Activated T-cell treated with anti-CD3 and anti-CD28 coated beads for 1 hour (primary cell): Measurements from ENCODE around the gene ARHGAP15.
"Not testable (repeated sequence)": the region's sequence is repeated elsewhere in the genome, so short reads cannot be mapped to it uniquely, and the experiment has no call there.

Experiments
- DNase-seq: peaks from one replicate; pipeline ENCODE4 v3.0.0-alpha.2; 2020; ENCODE audit warnings: low read depth

The ARHGAP15 gene

GRCh38 chr2:143529118-143529720, 400.0 kb downstream of the ARHGAP15 start:
- DNase-seq: no peak

GRCh38 chr2:143530758-143531157, 401.5 kb downstream of the ARHGAP15 start:
- DNase-seq: no peak

- no peak for DNase-seq
Measured at GRCh38 chr2:143532061-143532460, 402.8 kb downstream of the ARHGAP15 start.

- DNase-seq: no peak
Measured at GRCh38 chr2:143533846-143534245, 404.6 kb downstream of the ARHGAP15 start.

DNA sequence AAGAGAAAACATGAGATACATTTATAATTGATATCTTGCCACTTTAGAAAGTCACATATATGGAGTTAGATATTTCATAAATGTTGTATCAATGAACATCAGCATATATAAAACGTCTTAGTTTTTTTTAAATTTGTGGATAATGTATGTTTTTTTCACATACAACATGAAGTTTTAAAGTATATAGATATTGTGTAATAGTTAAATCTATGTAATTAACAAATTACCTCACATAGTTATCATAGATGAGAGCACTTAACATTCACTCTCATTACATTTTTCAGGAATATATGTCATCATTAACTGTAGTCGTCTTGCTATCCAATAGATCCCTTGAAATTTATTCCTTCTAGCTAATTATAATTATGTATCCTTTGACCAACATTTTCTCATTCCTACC, 406.6 kb downstream of the ARHGAP15 start:
- no peak for DNase-seq

- not testable (repeated sequence) for DNase-seq
Measured at GRCh38 chr2:143541899-143542298, 412.7 kb downstream of the ARHGAP15 start.

DNA sequence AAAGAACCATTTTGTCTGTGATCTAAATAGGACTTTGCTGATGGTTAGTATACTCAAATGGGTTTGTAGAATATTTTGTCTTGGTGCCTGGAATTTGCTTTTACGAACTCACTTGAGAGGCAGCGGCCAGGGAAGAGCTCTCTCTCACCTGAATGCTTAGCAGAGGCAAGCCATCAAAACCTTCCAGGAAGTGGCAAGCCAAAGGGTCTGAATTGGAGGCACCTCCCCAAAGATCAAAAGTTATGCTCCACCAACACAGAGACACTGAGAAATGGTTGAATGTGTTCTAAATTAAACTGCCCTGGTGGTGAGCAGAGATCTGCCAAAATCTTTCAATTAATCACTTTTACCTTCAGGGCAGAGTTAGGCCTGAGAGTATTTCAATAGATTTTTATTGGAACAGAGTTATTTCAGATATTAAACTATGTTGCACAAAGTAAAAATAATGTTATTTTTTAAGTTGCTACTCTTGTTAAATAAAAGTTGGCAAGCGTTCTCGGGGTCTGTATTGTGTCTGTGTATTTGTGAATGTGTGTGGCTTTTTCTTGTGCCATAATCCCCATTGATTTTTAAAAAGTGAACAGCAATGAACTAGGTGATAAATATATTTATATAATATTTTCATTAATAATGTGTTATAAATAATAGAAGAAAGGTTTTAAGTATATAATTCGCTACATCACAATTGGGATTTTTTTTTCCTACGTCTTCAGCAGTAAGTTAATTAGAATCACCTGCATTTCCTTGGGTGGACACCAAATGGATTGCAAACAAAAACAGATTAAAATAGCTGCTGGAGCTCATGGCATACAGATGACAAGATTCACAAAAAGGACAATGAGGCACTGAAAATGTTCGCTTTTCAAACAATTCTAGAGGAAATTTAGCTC, 416.1 kb downstream of the ARHGAP15 start:
- DNase-seq: no peak

DNA sequence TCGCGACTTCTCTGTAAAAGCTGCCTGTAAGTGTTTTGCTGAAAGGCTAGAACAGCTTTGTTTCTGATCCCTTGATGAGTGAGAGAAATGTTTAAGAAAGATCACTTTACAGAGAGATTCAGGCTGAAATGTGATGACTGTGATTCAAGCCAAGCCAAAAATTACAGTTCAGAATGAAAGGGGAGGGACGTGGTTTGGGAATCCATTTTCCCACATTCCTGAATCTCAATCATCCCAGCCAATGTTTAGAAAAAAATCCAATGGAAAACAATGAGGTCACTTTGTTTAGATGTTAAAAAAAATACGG, 416.7 kb downstream of the ARHGAP15 start:
- no peak for DNase-seq

DNA sequence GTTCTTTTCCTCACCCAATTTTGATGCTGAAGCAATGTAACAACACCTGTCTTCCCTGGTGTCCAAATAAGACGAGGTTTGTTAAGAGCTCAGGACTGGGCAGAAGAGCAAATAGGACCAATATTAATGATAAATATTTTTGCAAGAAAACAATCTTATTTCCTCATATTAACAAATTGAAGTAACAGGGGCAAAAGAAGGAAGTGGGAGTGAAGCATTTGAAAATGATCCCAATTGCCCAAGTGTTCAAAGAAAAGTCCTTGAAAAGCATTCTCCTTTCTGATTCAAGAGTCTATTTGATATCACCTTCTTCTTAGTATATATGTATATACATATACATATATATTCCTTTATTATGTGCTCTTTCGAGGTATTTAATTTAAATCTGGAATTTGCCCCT, 418.8 kb downstream of the ARHGAP15 start:
- no peak for DNase-seq

DNA sequence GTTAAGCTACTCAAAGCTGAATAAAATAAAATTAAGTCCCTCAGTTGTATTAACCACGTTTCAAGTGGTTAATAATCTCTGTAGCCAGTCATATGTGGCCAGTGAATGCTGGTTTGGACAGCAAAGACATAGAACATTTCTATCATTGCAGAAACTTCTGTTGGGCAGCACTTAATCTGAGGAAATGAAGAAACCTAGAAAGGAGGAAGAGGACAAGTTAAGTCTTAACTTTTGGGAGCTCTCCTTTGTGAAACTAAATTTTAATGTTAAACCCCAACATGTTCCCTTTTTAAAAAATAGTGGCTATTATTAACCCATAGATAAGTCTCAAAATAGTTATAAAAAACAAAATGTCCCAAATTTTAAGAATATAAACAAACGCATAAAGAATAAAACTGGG, 421.3 kb downstream of the ARHGAP15 start:
- no peak for DNase-seq

DNA sequence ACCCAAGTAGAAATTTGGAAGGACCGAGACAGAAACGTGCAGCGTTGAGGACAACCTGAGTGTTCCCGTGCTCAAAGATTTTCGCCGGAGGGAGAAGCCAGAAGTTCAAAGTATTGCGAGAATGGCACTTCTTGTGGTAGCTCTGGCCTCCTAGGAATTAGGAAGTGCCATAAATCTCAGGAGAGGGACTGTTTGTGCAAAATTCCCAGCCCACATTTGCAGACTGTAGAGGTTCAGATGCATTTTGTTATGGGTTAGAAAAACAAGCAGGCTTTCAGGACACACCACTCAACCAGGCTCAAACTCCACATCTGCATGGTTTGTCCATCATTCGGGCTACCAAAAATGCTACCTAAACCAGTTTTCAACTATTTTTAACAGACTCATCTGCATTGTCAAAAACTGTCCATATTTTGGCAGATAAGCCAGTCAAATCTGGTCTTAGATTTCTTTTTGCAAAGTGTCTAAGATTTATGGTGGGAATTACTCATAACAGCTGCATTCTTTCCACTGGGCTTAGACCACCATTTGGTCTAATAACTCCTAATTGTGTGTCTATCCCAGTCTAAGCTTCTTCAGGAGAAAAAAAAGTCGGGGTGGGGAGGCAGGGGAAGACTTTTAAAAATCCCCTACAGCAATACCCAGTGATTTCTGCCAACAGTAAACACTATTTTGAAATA, 422.9 kb downstream of the ARHGAP15 start:
- DNase-seq: no peak

DNA sequence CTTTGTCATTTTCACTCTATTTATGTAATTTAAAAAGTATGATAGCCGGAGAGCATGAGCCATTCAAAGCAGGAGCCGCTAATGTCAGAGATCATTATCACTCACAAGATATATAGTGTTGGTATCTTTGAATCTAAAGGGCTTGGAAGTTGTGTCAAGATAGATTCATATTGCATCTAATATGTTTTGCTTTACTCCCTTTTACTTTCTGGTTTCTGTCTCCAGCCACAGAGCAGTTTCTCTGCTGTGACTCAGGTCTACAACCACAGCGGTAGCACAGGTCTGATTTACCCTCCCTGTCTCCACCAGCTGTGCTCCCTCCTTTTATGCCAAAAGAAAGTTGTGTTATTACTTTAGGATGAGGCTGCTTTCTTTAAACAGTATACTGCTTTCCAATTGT, 424.0 kb downstream of the ARHGAP15 start:
- no peak for DNase-seq

DNA sequence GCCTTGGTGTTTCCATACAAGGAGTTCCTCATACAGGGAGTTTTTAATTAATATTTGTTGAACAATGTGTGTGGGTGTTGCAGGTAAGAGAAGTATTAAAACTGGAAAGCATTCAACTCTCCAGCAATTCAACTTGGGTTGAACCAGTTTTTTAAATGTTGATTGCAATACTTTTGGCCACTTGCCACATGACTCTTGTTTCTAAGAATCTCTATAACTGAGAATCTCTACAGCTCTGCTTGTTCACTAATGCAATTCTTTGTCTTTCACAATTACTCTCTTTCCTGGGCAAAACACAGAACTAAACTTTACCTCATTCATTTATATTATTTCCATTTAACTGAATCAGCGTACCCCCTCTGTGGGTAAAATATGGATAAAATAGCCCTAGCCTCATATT, 429.4 kb downstream of the ARHGAP15 start:
- no peak for DNase-seq

DNA sequence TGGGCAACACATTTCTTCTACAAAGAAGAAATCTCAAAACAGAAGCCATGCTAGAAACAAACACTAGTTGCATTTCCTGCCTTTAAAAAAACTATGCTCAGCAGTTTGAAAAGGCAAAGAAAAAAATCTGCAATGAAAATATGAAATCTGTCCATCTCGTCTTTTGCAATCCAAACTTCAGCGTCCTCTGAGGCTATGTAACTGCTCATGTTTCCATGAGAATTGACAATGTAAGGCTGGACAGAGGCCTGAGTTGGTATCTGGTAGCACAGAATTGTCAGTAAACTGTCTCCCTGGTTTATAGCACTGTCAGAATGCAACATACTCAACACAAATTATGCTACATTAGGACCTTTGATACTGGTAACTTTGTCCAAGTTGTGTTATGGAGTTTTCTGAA, 429.9 kb downstream of the ARHGAP15 start:
- no peak for DNase-seq

DNA sequence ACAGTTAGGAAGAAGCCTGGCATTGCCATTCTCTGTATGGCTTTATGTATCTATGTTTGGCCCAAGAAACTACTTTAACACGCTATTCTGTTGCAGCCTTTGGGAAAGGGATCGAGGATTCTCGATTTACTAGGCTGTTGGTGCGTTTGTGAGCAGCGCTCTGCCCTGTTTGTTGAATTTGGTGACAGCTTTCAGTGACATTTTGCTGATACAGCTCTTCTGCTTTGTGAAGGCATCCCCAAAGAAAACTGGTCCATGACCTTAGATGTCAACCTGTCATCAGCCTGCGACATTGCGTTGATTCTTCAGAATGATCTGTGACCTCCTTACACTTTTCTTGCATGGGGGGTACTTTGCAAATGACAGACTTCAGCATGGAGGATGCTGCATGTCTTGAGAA, 431.5 kb downstream of the ARHGAP15 start:
- no peak for DNase-seq

DNA sequence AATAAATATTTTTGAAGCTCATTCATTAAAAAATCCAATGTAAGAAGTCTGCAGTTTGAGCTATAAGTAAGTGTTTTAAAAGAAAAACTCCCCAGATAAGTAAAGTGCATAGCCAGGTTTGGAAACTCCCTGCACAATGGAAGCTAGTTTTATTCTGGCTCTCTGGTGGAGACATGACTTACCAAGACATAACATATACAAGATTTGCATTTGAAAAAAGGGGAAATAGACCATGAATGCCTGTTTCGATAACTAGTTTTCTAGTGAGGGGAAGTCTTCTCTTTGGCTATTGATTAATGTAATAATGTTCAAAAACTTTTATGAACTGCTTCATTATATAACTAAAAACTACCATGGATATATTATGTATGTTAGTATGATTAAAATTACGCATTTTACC, 435.2 kb downstream of the ARHGAP15 start:
- DNase-seq: no peak

- no peak for DNase-seq
Measured at GRCh38 chr2:143571747-143572146, 442.5 kb downstream of the ARHGAP15 start.

DNA sequence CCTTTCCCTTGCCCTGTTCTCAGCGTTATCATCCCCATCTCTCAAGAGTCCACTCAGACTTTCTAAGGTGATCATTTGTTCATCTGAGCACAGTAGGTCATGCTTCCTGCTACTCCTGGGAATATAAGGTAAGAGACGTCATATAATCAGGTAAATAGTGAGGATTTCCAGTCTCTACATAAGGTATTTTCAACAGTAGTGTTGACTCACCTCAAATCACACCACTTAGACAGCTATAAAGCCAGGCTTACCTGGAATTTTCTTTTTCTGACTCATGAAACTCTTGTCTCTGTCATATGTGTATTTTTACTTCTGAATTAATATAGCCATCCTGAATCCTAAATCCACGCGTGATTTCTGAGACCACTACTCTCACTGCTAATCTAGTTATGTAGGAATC, 443.2 kb downstream of the ARHGAP15 start:
- DNase-seq: no peak

- no peak for DNase-seq
Measured at GRCh38 chr2:143574069-143574468, 444.9 kb downstream of the ARHGAP15 start.

GRCh38 chr2:143575340-143575739, 446.1 kb downstream of the ARHGAP15 start:
- no peak for DNase-seq

DNA sequence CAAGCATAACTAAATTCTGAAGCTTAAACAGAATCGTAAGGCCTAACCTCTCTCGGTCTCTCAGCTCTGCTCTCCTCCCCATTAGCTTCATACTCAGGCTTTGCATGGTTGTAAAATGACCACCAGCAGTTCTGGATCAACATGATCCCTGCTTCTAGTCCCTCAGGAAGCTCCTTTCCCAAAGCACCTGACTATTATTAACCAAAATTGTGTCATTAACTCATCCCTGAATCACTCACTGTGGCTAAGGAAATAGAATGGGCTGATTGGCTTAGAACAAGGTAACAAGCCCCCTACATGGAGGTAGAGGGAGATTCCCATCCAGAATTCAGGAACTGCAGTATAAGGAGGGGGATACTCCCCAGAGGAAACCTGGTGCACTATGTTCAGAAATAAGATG, 448.3 kb downstream of the ARHGAP15 start:
- no peak for DNase-seq

- DNase-seq: no peak
Measured at GRCh38 chr2:143579456-143579855, 450.2 kb downstream of the ARHGAP15 start.

DNA sequence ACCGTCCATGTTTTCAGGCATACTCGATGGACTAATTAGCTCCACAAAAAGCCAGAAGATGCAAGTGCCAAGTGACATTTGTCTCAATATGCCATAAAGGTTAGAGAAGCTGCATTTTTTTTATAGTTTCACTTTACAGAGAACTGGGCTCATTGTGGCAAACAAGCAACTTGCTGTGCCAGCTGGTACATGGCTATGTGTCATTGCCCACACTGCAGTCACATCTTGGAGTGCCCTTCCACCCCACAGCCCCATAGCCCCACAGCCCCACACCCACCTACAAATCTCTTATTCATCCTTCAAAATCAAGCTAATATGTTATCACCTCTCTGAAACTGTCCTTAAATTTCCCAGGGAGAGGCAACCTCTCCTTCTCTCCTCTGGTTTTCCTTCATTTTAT, 451.9 kb downstream of the ARHGAP15 start:
- no peak for DNase-seq
